MG63 (cell line): ENCODE data around the gene PRKAG2. TPM values are rescaled to one million over a fixed set of nuclear protein-coding genes. Genes with fewer than 3 reads are reported as not detected.

ENCODE experiments used
- DNase-seq: peaks from one replicate; pipeline ENCODE4 v3.0.0-alpha.2; 2020
- H3K27me3 ChIP-seq: fragments of 250-450 bp; sonication (Bioruptor Pico); 2 replicates; pipeline ENCODE4 v1.5.1; 2020; ENCODE audit warnings: mild to moderate bottlenecking, moderate library complexity
- H3K36me3 ChIP-seq: fragments of 250-450 bp; sonication (Bioruptor Pico); 2 replicates; pipeline ENCODE4 v1.5.1; 2020; ENCODE audit warnings: mild to moderate bottlenecking, moderate library complexity
- H3K4me3 ChIP-seq: fragments of 250-450 bp; sonication (Bioruptor Pico); 2 replicates; pipeline ENCODE4 v1.5.1; 2020; ENCODE audit warnings: mild to moderate bottlenecking, moderate library complexity
- H3K9me3 ChIP-seq: fragments of 250-450 bp; sonication (Bioruptor Pico); 2 replicates; pipeline ENCODE4 v1.5.1; 2020; ENCODE audit warnings: mild to moderate bottlenecking, moderate library complexity
- total RNA-seq: library from RNA; depleted of rRNA; stranded (reverse); fragments of >200 nt; shearing (Covaris generic); gene quantifications from 2 replicates; pipeline ENCODE4 v1.2.3, GENCODE V29; 2014; ENCODE audit warnings: low replicate concordance

PRKAG2 gene
- total RNA-seq, 1 experiment from 2014 or later, result 15.2 TPM

GRCh38 chr7:151624246-151624928 is 252.5 kb downstream of the PRKAG2 start:
- H3K36me3 ChIP-seq, result no peaks in the 10 kb centered on the region
- H3K9me3 ChIP-seq, result no peaks in the 10 kb centered on the region
- H3K4me3 ChIP-seq, result no peak overlapping the region
- no peak for DNase-seq
- H3K27me3 ChIP-seq, result no peaks in the 10 kb centered on the region

- no peaks in the 10 kb centered on the region for H3K36me3 ChIP-seq
- no peaks in the 10 kb centered on the region for H3K27me3 ChIP-seq
- no peaks in the 10 kb centered on the region for H3K9me3 ChIP-seq
- no peak overlapping the region for H3K4me3 ChIP-seq
- no peak for DNase-seq
These were observed 253.1 kb downstream of the PRKAG2 start for GRCh38 chr7:151623766-151624165.

GRCh38 chr7:151621961-151622360 is 255.0 kb downstream of the PRKAG2 start:
- DNase-seq, result no peak
- Histone ChIP-seq H3K9me3 (no peaks in the 10 kb centered on the region), H3K36me3 (no peaks in the 10 kb centered on the region), H3K4me3 (no peak overlapping the region), H3K27me3 (no peaks in the 10 kb centered on the region)

DNA sequence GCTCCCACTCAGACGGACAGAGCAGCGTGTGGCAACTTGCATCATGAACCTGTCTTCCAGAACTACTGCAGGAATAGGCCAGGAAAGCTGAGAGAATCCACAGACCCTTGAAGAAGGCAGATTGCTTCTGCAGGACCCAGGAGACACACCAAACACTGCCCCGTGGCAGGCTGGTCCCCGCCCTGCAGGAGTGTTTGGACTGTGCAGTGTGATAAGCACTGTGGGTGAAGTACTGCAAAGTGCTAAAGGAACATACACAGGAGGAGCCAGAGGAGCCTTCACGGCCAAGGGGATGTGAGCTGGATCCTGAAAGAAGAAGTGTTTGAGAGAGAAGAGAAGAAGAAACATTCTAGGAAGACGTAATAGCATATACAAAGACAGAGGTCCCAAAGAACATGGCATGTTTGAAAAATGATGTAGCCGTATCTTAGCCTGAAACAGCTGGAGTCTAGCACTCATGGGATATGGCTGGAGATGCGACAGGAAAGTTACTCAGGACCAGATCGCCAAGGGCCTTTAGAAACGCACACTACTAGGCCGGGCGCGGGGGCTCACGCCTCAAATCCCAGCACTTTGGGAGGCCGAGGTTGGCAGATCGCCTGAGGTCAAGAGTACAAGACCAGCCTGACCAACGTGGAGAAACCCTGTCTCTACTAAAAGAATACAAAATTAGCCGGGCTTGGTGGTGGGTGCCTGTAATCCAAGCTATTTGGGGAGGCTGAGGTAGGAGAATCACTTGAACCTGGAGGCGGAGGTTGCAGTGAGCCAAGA is 260.3 kb downstream of the PRKAG2 start:
- Histone ChIP-seq H3K27me3 (no peaks in the 10 kb centered on the region), H3K4me3 (no peak overlapping the region), H3K36me3 (no peaks in the 10 kb centered on the region), H3K9me3 (no peaks in the 10 kb centered on the region)
- DNase-seq, result no peak

DNA sequence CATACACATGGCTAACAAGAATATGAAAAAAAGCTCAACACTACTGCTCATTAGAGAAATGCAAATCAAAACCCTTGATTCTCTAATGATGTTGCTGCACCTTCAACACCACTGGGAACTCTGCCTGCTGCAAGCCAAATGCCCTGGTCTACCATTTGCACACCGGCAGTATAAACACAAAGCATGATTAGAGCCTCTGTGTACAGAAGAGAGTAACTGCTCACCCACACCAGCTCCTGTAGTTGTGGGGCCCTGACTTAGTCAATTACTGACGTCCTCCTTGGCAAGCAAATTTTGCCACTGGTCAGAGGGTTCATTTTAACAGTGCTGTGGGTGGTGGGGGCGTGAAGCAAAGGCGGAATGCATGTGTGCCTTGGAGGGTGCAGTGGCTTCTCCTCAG is 261.1 kb downstream of the PRKAG2 start:
- Histone ChIP-seq H3K27me3 (no peaks in the 10 kb centered on the region), H3K4me3 (no peak overlapping the region), H3K36me3 (no peaks in the 10 kb centered on the region), H3K9me3 (no peaks in the 10 kb centered on the region)
- DNase-seq, result no peak

DNA sequence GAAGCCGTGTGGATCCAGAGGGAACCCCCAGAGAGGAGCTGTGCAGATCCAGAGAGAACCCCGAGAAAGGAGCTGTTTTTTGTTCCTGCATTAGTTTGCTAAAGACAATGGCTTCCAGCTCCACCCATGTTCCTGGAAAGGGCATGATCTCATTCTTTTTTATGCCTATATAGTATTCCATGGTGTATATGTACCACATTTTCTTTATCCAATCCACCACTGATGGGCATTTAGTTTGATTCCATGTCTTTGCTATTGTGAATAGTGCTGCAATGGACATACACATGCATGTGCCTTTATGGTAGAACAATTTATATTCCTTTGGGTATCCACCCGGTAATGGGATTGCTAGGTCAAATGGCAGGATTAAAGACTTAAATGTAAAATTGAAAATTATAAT is 261.9 kb downstream of the PRKAG2 start:
- no peaks in the 10 kb centered on the region for H3K36me3 ChIP-seq
- H3K9me3 ChIP-seq, result no peaks in the 10 kb centered on the region
- H3K4me3 ChIP-seq, result no peak overlapping the region
- no peaks in the 10 kb centered on the region for H3K27me3 ChIP-seq
- DNase-seq, result no peak

DNA sequence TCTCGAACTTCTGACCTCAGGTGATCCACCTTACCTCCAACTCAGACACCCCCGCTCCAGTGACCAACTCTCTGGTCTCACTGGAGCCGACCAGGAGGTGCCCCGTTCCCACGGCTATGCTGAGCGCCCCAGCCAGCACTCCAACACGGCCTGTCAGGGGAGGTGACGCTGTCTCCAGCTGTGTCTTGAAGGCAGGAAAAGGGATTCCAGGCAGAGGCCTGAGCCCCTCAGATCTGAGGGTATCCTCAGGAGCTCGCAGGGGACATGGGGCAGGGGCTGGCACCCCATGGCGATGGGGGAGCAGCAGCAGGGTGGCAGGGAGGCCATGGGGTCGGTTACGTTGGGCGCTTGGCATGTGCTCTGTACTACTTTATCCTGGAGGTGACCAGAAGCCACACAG is 262.9 kb downstream of the PRKAG2 start:
- no peak for DNase-seq
- H3K36me3 ChIP-seq, result no peaks in the 10 kb centered on the region

GRCh38 chr7:151611878-151612277 is 265.0 kb downstream of the PRKAG2 start:
- Histone ChIP-seq H3K27me3 (no peaks in the 10 kb centered on the region), H3K36me3 (no peaks in the 10 kb centered on the region), H3K9me3 (no peaks in the 10 kb centered on the region), H3K4me3 (no peak overlapping the region)
- no peak for DNase-seq

More for the DNA sequence above, 262.9 kb downstream of the PRKAG2 start:
- H3K27me3 ChIP-seq, result no peaks in the 10 kb centered on the region
- H3K9me3 ChIP-seq, result no peaks in the 10 kb centered on the region
- no peak overlapping the region for H3K4me3 ChIP-seq

DNA sequence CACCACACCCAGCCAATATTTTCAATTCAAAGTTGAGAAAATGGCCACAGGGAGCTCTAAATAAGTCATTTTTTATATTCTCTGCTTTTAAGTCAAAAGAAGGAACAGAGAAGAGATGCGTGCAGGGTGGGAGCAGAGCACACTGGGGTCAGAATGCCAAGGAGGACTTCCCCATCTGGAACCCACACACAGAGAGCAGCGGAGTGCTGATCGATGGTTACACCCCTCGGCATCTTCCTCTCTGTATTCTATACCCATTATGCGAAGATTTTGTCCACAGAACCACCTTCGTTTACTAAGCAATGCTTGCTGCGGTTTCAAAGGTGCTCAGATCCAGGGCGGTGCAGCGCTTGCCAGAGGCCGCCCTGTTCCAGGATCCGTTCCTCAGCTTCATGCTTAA is 265.9 kb downstream of the PRKAG2 start:
- Histone ChIP-seq H3K36me3 (no peaks in the 10 kb centered on the region), H3K27me3 (no peaks in the 10 kb centered on the region), H3K4me3 (no peak overlapping the region), H3K9me3 (no peaks in the 10 kb centered on the region)
- DNase-seq, result no peak

- H3K27me3 ChIP-seq, result no peaks in the 10 kb centered on the region
- H3K36me3 ChIP-seq, result no peaks in the 10 kb centered on the region
- H3K9me3 ChIP-seq, result no peaks in the 10 kb centered on the region
- DNase-seq, result no peak
- H3K4me3 ChIP-seq, result no peak overlapping the region
These were observed 268.8 kb downstream of the PRKAG2 start for GRCh38 chr7:151608031-151608551.

GRCh38 chr7:151607464-151607867 is 269.4 kb downstream of the PRKAG2 start:
- no peaks in the 10 kb centered on the region for H3K27me3 ChIP-seq
- DNase-seq, result no peak
- H3K36me3 ChIP-seq, result no peaks in the 10 kb centered on the region
- no peak overlapping the region for H3K4me3 ChIP-seq
- no peaks in the 10 kb centered on the region for H3K9me3 ChIP-seq

- no peaks in the 10 kb centered on the region for H3K36me3 ChIP-seq
- DNase-seq, result no peak
- H3K4me3 ChIP-seq, result no peak overlapping the region
- no peaks in the 10 kb centered on the region for H3K27me3 ChIP-seq
- no peaks in the 10 kb centered on the region for H3K9me3 ChIP-seq
These were observed 273.0 kb downstream of the PRKAG2 start for GRCh38 chr7:151603951-151604350.

DNA sequence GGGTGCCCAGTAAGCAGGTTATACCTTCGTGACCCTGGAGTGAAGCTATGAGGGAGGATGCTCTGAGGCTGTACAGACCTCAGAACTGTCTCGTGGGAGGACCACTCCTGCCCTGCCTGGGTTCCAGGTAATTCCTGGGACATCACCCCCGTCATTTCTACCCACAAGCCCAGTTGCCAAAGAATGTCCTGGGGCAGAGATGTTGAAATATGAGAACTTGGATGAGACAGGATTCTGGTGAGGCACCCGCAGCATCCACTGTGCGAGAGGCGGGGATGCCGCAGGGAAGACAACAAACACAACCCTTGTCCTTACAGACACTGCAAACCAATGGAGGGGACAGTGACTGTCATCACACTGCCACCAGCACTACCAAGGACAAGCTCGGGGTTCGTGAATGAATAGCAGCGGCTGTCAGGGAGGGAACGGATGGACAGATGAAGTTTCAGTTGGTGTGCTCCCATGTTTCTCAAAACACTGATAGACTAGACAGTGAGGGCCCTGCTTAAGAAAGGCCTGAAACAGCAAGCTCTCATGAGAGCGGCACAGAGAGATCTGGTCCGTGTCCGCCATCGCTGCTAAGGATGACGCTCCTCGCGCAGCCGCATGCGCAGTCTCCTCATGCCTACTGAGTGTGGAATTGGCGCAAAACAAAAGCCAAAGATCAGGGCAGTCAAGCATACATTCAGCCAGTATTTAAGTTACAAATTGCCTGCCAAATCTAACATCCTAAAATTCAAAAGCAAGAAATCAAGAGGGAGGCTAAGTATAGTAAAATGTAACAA is 275.2 kb downstream of the PRKAG2 start:
- Histone ChIP-seq H3K36me3 (no peaks in the 10 kb centered on the region), H3K27me3 (no peaks in the 10 kb centered on the region), H3K9me3 (no peaks in the 10 kb centered on the region), H3K4me3 (no peak overlapping the region)
- DNase-seq, result no peak

DNA sequence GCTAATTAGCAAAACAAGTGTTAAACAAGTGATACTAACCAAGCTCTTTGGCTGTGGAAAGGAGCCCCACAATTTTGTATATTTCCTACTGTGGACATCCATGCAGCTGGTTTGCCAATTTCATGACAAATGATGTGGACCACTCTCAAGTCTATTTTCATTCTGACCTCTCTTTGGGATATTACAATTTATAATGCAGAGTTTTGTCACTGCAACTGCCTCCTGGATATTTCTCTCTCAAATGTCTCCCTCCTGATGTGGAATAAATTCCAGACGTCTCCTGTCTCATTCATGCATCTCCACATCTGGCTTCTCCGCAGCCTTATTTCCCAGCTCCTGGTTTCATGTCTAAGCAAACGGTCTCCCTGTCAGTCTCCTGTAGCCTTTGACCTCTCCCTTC is 276.6 kb downstream of the PRKAG2 start:
- no peaks in the 10 kb centered on the region for H3K9me3 ChIP-seq
- no peaks in the 10 kb centered on the region for H3K27me3 ChIP-seq
- no peak for DNase-seq
- no peak overlapping the region for H3K4me3 ChIP-seq
- no peaks in the 10 kb centered on the region for H3K36me3 ChIP-seq

GRCh38 chr7:151599401-151600227 is 277.3 kb downstream of the PRKAG2 start:
- peak; percentile 75 for DNase-seq
- no peaks in the 10 kb centered on the region for H3K9me3 ChIP-seq
- H3K36me3 ChIP-seq, result no peaks in the 10 kb centered on the region
- no peaks in the 10 kb centered on the region for H3K27me3 ChIP-seq
- H3K4me3 ChIP-seq, result no peak overlapping the region
